ENCODE data around the gene PARD6G.

GRCh38 chr18:80232710-80233109, 14.6 kb downstream of the PARD6G start:
- TF ChIP-seq POLR2A (IDR thresholded peaks at IDR 0.05; ENCODE audit: control extremely low read depth in 1 of 2, low read depth in 2 of 2, low read length in 2 of 2), result no peak
- TF ChIP-seq RAD21 (IDR thresholded peaks at IDR 0.05 in 1 of 2, conservative IDR thresholded peaks at IDR 0.05 in 1 of 2; ENCODE audit: low read depth in 2 of 2, low read length in 2 of 2), result no peak
- no peak for TF ChIP-seq CHD2 (IDR thresholded peaks at IDR 0.05; ENCODE audit: low read length)

Measured in H1 (cell line).